K562 (cell line): ENCODE measurements around the gene RCE1. TPM values are rescaled to one million over a fixed set of nuclear protein-coding genes. Genes with fewer than 3 reads are reported as not detected.

Experiments
- ARID1B ChIP-seq: fragments of 450-650 bp; IDR thresholded peaks from 2 replicates; pipeline ENCODE4 v1.6.1; 2016; ENCODE audit warnings: antibody characterized with exemption, mild to moderate bottlenecking, inconsistent platforms
- E2F3 ChIP-seq: fragments of 250-450 bp; sonication (Bioruptor Pico); IDR thresholded peaks from 2 replicates; pipeline ENCODE4 v1.4.0; 2020; ENCODE audit warnings: mild to moderate bottlenecking
- EP400 ChIP-seq: fragments of 450-650 bp; IDR thresholded peaks from 2 replicates; pipeline ENCODE4 v1.6.1; 2017; ENCODE audit warnings: antibody characterized with exemption, mild to moderate bottlenecking, moderate library complexity
- ESRRA ChIP-seq: fragments of 450-650 bp; IDR thresholded peaks from 2 replicates; pipeline ENCODE4 v1.6.1; 2014; ENCODE audit warnings: low read depth, mild to moderate bottlenecking, moderate library complexity, borderline replicate concordance
- IRF9 ChIP-seq: fragments of 450-650 bp; IDR thresholded peaks from 2 replicates; pipeline ENCODE4 v1.6.1; 2016; ENCODE audit warnings: missing biosample characterization, missing genetic modification characterization
- SMC3 ChIP-seq: conservative IDR thresholded peaks from 2 replicates; pipeline ENCODE4 v1.6.1; 2011; ENCODE audit warnings: low read depth, low read length, improper control_type of control experiment; ENCODE audit not compliant: insufficient read depth
- SNAPC5 ChIP-seq: fragments of 250-450 bp; sonication (Bioruptor Pico); IDR thresholded peaks from 2 replicates; pipeline ENCODE4 v1.8.0; 2021; ENCODE audit warnings: moderate library complexity, mild to moderate bottlenecking, inconsistent platforms
- SREBF1 ChIP-seq: fragments of 150-350 bp; IDR thresholded peaks from 2 replicates; pipeline ENCODE4 v1.6.1; 2014; ENCODE audit warnings: antibody characterized with exemption, low read depth, low read length, borderline replicate concordance
- UBTF ChIP-seq, 2 experiments: IDR thresholded peaks; 2 replicates each; pipeline ENCODE4 v1.6.1; 2012; ENCODE audit warnings: improper control_type of control experiment in 2 of 2, low read depth in 2 of 2, low read length in 2 of 2, borderline replicate concordance in 1 of 2
- WHSC1 ChIP-seq: IDR thresholded peaks from one replicate; pipeline ENCODE4 v1.6.1; 2012; ENCODE audit warnings: low read length, control low read depth, inconsistent platforms
- ZNF3 ChIP-seq: fragments of 250-450 bp; sonication (Bioruptor Pico); IDR thresholded peaks from 2 replicates; pipeline ENCODE4 v1.5.0; 2021; ENCODE audit warnings: mild to moderate bottlenecking, moderate library complexity
- ZNF318 ChIP-seq, 2 experiments: fragments of 450-650 bp; IDR thresholded peaks; 2 replicates each; pipeline ENCODE4 v1.6.1; 2016; ENCODE audit warnings: mild to moderate bottlenecking in 2 of 2, borderline replicate concordance in 1 of 2, low read depth in 1 of 2, moderate library complexity in 1 of 2
- ZNF655 ChIP-seq: fragments of 250-450 bp; sonication (Bioruptor Pico); IDR thresholded peaks from 2 replicates; pipeline ENCODE4 v1.5.0; 2021
- ZNF695 ChIP-seq: fragments of 450-650 bp; formaldehyde crosslinking; IDR thresholded peaks from 2 replicates; pipeline ENCODE4 v1.4.0; 2020; ENCODE audit warnings: mild to moderate bottlenecking, moderate library complexity
- ZNF764 ChIP-seq: fragments of 250-450 bp; sonication (Bioruptor Pico); IDR thresholded peaks from 2 replicates; pipeline ENCODE4 v1.4.0; 2020; ENCODE audit warnings: low read depth, mild to moderate bottlenecking, moderate library complexity
- polyA plus RNA-seq, 8 experiments: library from polyadenylated mRNA; depleted of rRNA in 4 of 8; stranded (reverse) in 5 of 8; unstranded in 3 of 8; fragments of >200 nt; fragmentation: Nextera tagmentation in 2 of 8; fragmentation: Illumina TruSeq in 1 of 8; extraction: Ambion mirVana in 2 of 8; extraction: Trizol in 1 of 8; gene quantifications; 2 replicates each; pipeline versions ENCODE4 v1.2.1 to v1.2.3, GENCODE V29; 2011 to 2014; ENCODE audit warnings: inconsistent platforms in 1 of 8, missing spikeins in 1 of 8
- total RNA-seq, 7 experiments: library from RNA; depleted of rRNA in 6 of 7; stranded (reverse); fragments of >200 nt in 6 of 7; fragmentation: Illumina TruSeq in 2 of 7; extraction: Trizol in 2 of 7; gene quantifications; 2 replicates each; pipeline versions ENCODE4 v1.2.1 to v1.2.3, GENCODE V29; 2011 to 2021; ENCODE audit warnings: low replicate concordance in 1 of 7

RCE1 gene
- total and polyA plus RNA-seq, 9 of the 15 experiments (the other 6 are each of a cell fraction or from before 2014, with no cell fraction given), result 0.75 to 41.5 (median 15.1) TPM

- TF ChIP-seq ZNF318 (IDR thresholded peaks at IDR 0.05; ENCODE audit: borderline replicate concordance in 1 of 2, low read depth in 1 of 2), result no peak
- no peak for TF ChIP-seq ZNF695 (CRISPR knock-in tag)
- no peak for TF ChIP-seq E2F3 (CRISPR knock-in tag)
- TF ChIP-seq ZNF655 (CRISPR knock-in tag), result no peak
- TF ChIP-seq SREBF1, result no peak
- no peak for TF ChIP-seq ESRRA
- no peak for TF ChIP-seq IRF9 (tag)
- peak; percentile 62 for TF ChIP-seq ARID1B
- no peak for TF ChIP-seq ZNF764 (CRISPR knock-in tag)
- TF ChIP-seq UBTF (IDR thresholded peaks at IDR 0.05; ENCODE audit: borderline replicate concordance in 1 of 2, low read depth in 2 of 2, low read length in 2 of 2), result peak; percentile 23 to 39; a peak in 1 of 4 replicates
- TF ChIP-seq WHSC1, result no peak
- peak; percentile 18; the same call in 1 of the 2 replicates for TF ChIP-seq EP400
- no peak for TF ChIP-seq SMC3
- no peak for TF ChIP-seq SNAPC5 (CRISPR knock-in tag)
- no peak for TF ChIP-seq ZNF3
Measured at GRCh38 chr11:66885950-66886440, 42.8 kb downstream of the RCE1 start (continued).
